GM19372 (cell line): ENCODE measurements around the gene MITF.

Source experiments
- ATAC-seq: cut with Tn5 transposase; IDR thresholded peaks from one replicate; pipeline ENCODE4 v1.9.1; 2021; ENCODE audit warnings: mild to moderate bottlenecking, low read depth, moderate library complexity; ENCODE audit not compliant: unreplicated experiment

Gene MITF

GRCh38 chr3:69739204-69740102 lies at the start of gene MITF:
MITF (plus strand) TSS chr3:69739464; CDS start chr3:69739598, 134 bp downstream.
- peak; percentile 99 for ATAC-seq

- ATAC-seq: no peak
Observed at GRCh38 chr3:69691860-69692259, 47.4 kb upstream of the MITF start.

GRCh38 chr3:69692761-69693160 lies 46.5 kb upstream of the MITF start:
- no peak for ATAC-seq

GRCh38 chr3:69695443-69695842 lies 43.8 kb upstream of the MITF start:
- ATAC-seq: no peak

- no peak for ATAC-seq
Observed at GRCh38 chr3:69695933-69696332, 43.3 kb upstream of the MITF start.

- no peak for ATAC-seq
Observed at GRCh38 chr3:69696367-69696766, 42.9 kb upstream of the MITF start.

GRCh38 chr3:69697381-69697780 lies 41.9 kb upstream of the MITF start:
- no peak for ATAC-seq

- no peak for ATAC-seq
Observed at GRCh38 chr3:69698728-69699127, 40.5 kb upstream of the MITF start.

- no peak for ATAC-seq
Observed at GRCh38 chr3:69699183-69699582, 40.1 kb upstream of the MITF start.

GRCh38 chr3:69700949-69701348 lies 38.3 kb upstream of the MITF start:
- ATAC-seq: no peak

- ATAC-seq: no peak
Observed at GRCh38 chr3:69710153-69710977, 28.9 kb upstream of the MITF start.

GRCh38 chr3:69712269-69712668 lies 27.0 kb upstream of the MITF start:
- ATAC-seq: no peak

GRCh38 chr3:69712933-69713332 lies 26.3 kb upstream of the MITF start:
- no peak for ATAC-seq

GRCh38 chr3:69715204-69715603 lies 24.1 kb upstream of the MITF start:
- ATAC-seq: no peak

GRCh38 chr3:69716119-69716518 lies 23.1 kb upstream of the MITF start:
- ATAC-seq: no peak

- no peak for ATAC-seq
Observed at GRCh38 chr3:69718866-69719586, 20.2 kb upstream of the MITF start.

GRCh38 chr3:69719587-69720122 lies 19.6 kb upstream of the MITF start:
- ATAC-seq: no peak

- no peak for ATAC-seq
Observed at GRCh38 chr3:69720824-69721223, 18.4 kb upstream of the MITF start.

GRCh38 chr3:69723389-69723788 lies 15.9 kb upstream of the MITF start:
- no peak for ATAC-seq

- ATAC-seq: no peak
Observed at GRCh38 chr3:69724722-69725435, 14.4 kb upstream of the MITF start.
